ENCODE measurements around the gene C4orf46.

C4orf46 gene

GRCh38 chr4:158649111-158649680 lies 22.5 kb downstream of the C4orf46 start:
- no peak overlapping the region for H3K27ac ChIP-seq
- TF ChIP-seq CTCF (IDR thresholded peaks at IDR 0.05) = no peak
- no peak for TF ChIP-seq ZFX (IDR thresholded peaks at IDR 0.05; ENCODE audit: borderline replicate concordance)

- TF ChIP-seq ZFX (IDR thresholded peaks at IDR 0.05; ENCODE audit: borderline replicate concordance) (no peak), CTCF (IDR thresholded peaks at IDR 0.05) (no peak)
- H3K27ac ChIP-seq = no peak overlapping the region
Measured at GRCh38 chr4:158644760-158645159, 26.9 kb downstream of the C4orf46 start.

- TF ChIP-seq CTCF (IDR thresholded peaks at IDR 0.05) (no peak), ZFX (IDR thresholded peaks at IDR 0.05; ENCODE audit: borderline replicate concordance) (no peak)
- no peak overlapping the region for H3K27ac ChIP-seq
Measured at GRCh38 chr4:158644356-158644755, 27.3 kb downstream of the C4orf46 start.

GRCh38 chr4:158636619-158637018 lies 35.1 kb downstream of the C4orf46 start:
- no peak overlapping the region for H3K27ac ChIP-seq
- TF ChIP-seq CTCF (IDR thresholded peaks at IDR 0.05) = no peak
- TF ChIP-seq ZFX (IDR thresholded peaks at IDR 0.05; ENCODE audit: borderline replicate concordance) = no peak

GRCh38 chr4:158630893-158631292 lies 40.8 kb downstream of the C4orf46 start:
- H3K27ac ChIP-seq = no peak overlapping the region
- TF ChIP-seq CTCF (IDR thresholded peaks at IDR 0.05) (no peak), ZFX (IDR thresholded peaks at IDR 0.05; ENCODE audit: borderline replicate concordance) (no peak)

- no peak overlapping the region for H3K27ac ChIP-seq
- TF ChIP-seq ZFX (IDR thresholded peaks at IDR 0.05; ENCODE audit: borderline replicate concordance) = no peak
- TF ChIP-seq CTCF (IDR thresholded peaks at IDR 0.05) = no peak
Measured at GRCh38 chr4:158625544-158625943, 46.1 kb downstream of the C4orf46 start.

- H3K27ac ChIP-seq = no peak overlapping the region
- TF ChIP-seq ZFX (IDR thresholded peaks at IDR 0.05; ENCODE audit: borderline replicate concordance) = no peak
- peak; percentile 83 for TF ChIP-seq CTCF (IDR thresholded peaks at IDR 0.05)
Measured at GRCh38 chr4:158624889-158625478, 46.7 kb downstream of the C4orf46 start.
